ENCODE data around the gene CTDNEP1.

The CTDNEP1 gene

GRCh38 chr17:7234083-7234951 is 17.2 kb downstream of the CTDNEP1 start, which contains the start of gene DVL2:
Gene DVL2, minus strand, starts transcription at chr17:7234517. Its CDS starts 255 bp downstream, at chr17:7234262.
- peaks cover 47% of the 10 kb centered on the region for H3K36me3 ChIP-seq (ENCODE audit: insufficient read depth, low read depth, low read length)
- no peaks in the 10 kb centered on the region for H3K27me3 ChIP-seq (ENCODE audit: insufficient read depth, low read length)

DNA sequence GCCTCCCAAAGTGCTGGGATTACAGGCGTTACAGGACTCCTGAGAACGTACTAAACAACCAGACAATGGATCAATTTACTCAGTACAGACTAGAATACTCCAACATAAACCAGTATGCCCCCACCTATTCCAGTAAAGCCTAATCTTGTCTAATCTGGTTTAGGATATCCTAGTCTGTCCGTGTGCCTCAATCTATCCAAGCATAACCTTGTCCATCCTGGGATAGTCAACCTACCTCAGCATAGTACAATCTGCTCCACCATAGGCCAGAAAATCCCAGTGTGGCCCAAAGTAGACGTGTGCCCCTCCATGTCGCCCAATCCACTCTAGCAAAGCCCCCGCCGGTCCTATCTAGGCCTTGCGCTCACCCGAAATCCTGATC is 17.8 kb downstream of the CTDNEP1 start:
- Histone ChIP-seq H3K27me3 (ENCODE audit: insufficient read depth, low read length) (no peaks in the 10 kb centered on the region), H3K4me1 (ENCODE audit: insufficient read depth, low read length) (peaks cover 13% of the 10 kb centered on the region), H3K4me3 (ENCODE audit: low read length) (peak overlapping the region; percentile 100), H3K9me3 (ENCODE audit: insufficient read depth, low read depth, low read length) (no peaks in the 10 kb centered on the region), H3K27ac (ENCODE audit: low read length) (peak overlapping the region; percentile 10), H3K36me3 (ENCODE audit: insufficient read depth, low read depth, low read length) (peaks cover 53% of the 10 kb centered on the region), H3K9ac (ENCODE audit: low read depth, low read length) (peak overlapping the region; percentile 98)

More at GRCh38 chr17:7234083-7234951, 17.2 kb downstream of the CTDNEP1 start, which contains the start of gene DVL2:
- Histone ChIP-seq H3K4me3 (ENCODE audit: low read length) (peak within 1 kb of the TSS; percentile 100), H3K4me1 (ENCODE audit: insufficient read depth, low read length) (peaks cover 13% of the 10 kb centered on the region), H3K9me3 (ENCODE audit: insufficient read depth, low read depth, low read length) (no peaks in the 10 kb centered on the region), H3K9ac (ENCODE audit: low read depth, low read length) (peak within 1 kb of the TSS; percentile 98), H3K27ac (ENCODE audit: low read length) (peak within 1 kb of the TSS; percentile 82)

DNA sequence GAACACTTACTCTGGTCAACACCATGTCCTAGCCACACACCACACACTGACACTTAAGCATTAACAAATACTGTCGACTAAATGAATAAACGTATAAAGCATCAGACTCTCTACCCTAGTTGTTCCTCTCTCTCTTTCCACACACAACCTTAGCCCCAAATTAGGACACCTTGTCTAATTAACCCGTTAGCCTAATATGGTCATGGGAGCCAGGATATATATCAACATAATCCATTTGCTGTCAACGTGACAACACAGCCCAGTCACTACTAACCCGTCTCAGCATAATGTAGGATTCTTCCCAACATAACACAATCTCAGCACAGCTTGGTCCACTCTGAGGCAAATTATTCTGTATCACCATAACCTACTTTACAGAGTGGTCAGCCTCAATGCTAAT is 19.4 kb downstream of the CTDNEP1 start:
- peaks cover 9% of the 10 kb centered on the region for H3K4me1 ChIP-seq (ENCODE audit: insufficient read depth, low read length)
- H3K36me3 ChIP-seq (ENCODE audit: insufficient read depth, low read depth, low read length) = peaks cover 64% of the 10 kb centered on the region
- peak overlapping the region; percentile 12 for H3K4me3 ChIP-seq (ENCODE audit: low read length)
- no peak overlapping the region for H3K27ac ChIP-seq (ENCODE audit: low read length)
- no peaks in the 10 kb centered on the region for H3K27me3 ChIP-seq (ENCODE audit: insufficient read depth, low read length)
- H3K9me3 ChIP-seq (ENCODE audit: insufficient read depth, low read depth, low read length) = no peaks in the 10 kb centered on the region
- no peak overlapping the region for H3K9ac ChIP-seq (ENCODE audit: low read depth, low read length)

GRCh38 chr17:7229504-7229903 is 22.0 kb downstream of the CTDNEP1 start:
- H3K9ac ChIP-seq (ENCODE audit: low read depth, low read length) = no peak overlapping the region
- no peaks in the 10 kb centered on the region for H3K9me3 ChIP-seq (ENCODE audit: insufficient read depth, low read depth, low read length)
- no peaks in the 10 kb centered on the region for H3K27me3 ChIP-seq (ENCODE audit: insufficient read depth, low read length)
- no peak overlapping the region for H3K27ac ChIP-seq (ENCODE audit: low read length)
- H3K4me3 ChIP-seq (ENCODE audit: low read length) = no peak overlapping the region
- peaks cover under 1% of the 10 kb centered on the region; the same call in 1 of the 2 replicates for H3K4me1 ChIP-seq (ENCODE audit: insufficient read depth, low read length)
- peaks cover 64% of the 10 kb centered on the region for H3K36me3 ChIP-seq (ENCODE audit: insufficient read depth, low read depth, low read length)

DNA sequence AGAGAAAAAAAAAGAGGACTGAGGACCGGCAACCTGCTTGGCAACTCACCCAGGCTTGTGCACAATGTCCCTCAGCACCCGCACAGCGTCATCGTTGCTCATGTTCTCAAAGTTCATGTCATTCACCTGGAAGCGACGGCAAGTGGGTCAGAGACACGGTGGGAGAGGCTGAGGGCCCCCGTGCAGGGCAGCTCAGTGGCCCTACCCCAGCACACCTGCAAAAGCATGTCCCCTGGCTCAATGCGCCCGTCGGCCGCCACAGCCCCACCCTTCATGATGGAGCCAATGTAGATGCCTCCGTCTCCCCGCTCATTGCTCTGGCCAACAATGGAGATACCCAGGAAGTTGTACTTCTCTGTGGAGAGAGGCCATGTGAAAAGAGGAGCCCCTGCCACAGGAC is 22.6 kb downstream of the CTDNEP1 start:
- no peak overlapping the region for H3K9ac ChIP-seq (ENCODE audit: low read depth, low read length)
- no peak overlapping the region for H3K27ac ChIP-seq (ENCODE audit: low read length)
- H3K9me3 ChIP-seq (ENCODE audit: insufficient read depth, low read depth, low read length) = no peaks in the 10 kb centered on the region
- H3K36me3 ChIP-seq (ENCODE audit: insufficient read depth, low read depth, low read length) = peaks cover 69% of the 10 kb centered on the region
- no peak overlapping the region for H3K4me3 ChIP-seq (ENCODE audit: low read length)
- H3K4me1 ChIP-seq (ENCODE audit: insufficient read depth, low read length) = no peaks in the 10 kb centered on the region; the same call in 1 of the 2 replicates
- H3K27me3 ChIP-seq (ENCODE audit: insufficient read depth, low read length) = no peaks in the 10 kb centered on the region

DNA sequence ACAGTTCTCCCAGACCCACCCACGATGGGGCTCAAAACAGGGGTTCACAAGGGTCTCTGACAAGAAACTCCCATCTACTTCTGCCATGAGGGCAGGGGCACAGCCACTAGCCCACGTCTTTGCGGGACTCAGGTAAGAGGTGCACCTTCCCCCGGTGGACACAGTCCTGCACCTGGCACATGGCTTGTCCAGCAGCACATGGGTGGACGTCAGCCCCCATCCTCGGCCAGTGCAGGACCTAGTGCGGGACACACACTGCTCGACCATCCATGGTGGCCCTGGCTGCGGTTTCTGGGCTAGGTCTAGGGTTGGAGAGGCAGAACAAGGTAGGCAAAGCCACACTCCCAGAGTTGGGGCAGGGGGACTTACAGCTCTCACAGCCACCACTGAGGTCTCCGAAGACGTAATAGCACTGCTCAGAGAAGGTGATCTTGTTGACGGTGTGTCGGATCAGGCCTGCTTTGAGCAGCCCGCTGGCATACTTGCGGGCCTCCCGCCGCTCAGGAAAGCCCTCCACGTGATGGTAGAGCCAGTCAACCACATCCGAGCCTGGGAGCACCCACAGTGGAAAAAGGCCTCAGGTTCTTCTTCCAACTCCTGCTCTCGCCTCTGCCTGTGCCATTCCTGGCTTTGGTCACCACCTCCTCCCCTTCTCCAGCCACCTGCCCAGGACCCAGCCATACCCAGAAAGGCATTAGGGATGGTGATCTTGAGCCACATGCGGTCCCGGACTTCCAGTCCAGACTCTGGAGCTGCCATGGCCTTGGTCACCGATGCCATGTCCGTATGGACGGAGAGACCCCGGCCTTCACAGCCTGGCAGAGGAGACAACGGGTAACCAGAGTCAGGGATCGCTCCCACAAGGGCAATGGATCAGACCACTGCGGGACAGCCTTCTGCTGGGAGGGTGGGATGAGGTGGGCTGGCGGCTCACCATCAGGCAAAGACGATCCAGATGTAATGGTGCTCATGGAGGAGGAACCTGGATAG is 24.5 kb downstream of the CTDNEP1 start:
- H3K4me3 ChIP-seq (ENCODE audit: low read length) = no peak overlapping the region
- no peak overlapping the region for H3K27ac ChIP-seq (ENCODE audit: low read length)
- no peaks in the 10 kb centered on the region for H3K27me3 ChIP-seq (ENCODE audit: insufficient read depth, low read length)
- no peak overlapping the region for H3K9ac ChIP-seq (ENCODE audit: low read depth, low read length)
- H3K9me3 ChIP-seq (ENCODE audit: insufficient read depth, low read depth, low read length) = no peaks in the 10 kb centered on the region
- H3K36me3 ChIP-seq (ENCODE audit: insufficient read depth, low read depth, low read length) = peaks cover 88% of the 10 kb centered on the region
- no peaks in the 10 kb centered on the region; the same call in 1 of the 2 replicates for H3K4me1 ChIP-seq (ENCODE audit: insufficient read depth, low read length)

DNA sequence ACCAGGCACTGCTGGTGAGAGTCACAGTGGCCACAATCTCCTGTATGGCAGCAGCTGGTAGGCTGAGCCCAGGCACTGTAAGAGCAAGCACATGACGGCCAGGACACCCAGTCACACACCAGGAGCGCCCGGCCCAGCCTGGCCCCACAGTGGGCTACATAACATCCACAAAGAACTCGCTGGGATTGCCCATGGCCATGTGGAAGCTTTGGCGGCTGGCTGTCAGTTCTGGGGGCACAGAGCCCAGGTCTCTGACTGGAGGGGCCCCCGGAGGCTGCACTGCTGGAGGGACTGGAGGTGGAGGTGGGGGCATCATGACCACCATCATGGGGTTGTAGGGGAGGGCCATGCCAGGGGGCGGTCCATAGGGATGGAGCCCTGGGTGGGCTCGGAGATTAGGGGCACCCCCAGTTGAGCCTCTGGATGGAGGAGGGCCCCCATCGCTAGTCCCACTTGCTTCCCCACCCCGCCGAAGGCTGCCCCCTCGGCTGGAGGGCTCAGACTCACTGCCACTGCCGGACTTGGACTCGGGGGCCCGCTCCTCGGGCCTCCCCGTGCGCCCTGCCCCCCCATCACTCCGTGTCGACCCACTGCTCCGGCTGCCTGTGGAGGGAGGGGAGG is 25.7 kb downstream of the CTDNEP1 start:
- peaks cover 98% of the 10 kb centered on the region for H3K36me3 ChIP-seq (ENCODE audit: insufficient read depth, low read depth, low read length)
- H3K27me3 ChIP-seq (ENCODE audit: insufficient read depth, low read length) = no peaks in the 10 kb centered on the region
- H3K9me3 ChIP-seq (ENCODE audit: insufficient read depth, low read depth, low read length) = no peaks in the 10 kb centered on the region
- no peak overlapping the region for H3K4me3 ChIP-seq (ENCODE audit: low read length)
- no peaks in the 10 kb centered on the region for H3K4me1 ChIP-seq (ENCODE audit: insufficient read depth, low read length)
- no peak overlapping the region for H3K9ac ChIP-seq (ENCODE audit: low read depth, low read length)
- no peak overlapping the region for H3K27ac ChIP-seq (ENCODE audit: low read length)

DNA sequence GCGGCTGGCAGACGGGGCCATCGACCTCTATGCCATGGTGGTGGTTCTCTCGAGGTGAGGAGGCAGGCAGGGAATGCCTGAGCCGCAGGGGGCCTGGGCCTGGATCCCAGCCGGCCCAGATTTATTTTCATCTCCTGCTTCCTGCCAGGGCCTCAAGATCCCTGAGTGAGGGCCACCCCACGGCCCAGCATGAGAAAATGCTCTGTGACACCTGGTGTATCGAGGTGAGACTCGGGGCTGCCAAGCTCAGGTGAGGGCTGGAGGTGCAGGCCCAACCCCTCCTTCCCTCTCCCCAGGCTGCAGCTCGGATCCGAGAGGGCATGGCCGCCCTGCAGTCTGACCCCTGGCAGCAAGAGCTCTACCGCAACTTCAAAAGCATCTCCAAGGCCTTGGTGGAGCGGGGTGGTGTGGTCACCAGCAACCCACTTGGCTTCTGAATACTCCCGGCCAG is 26.8 kb downstream of the CTDNEP1 start:
- Histone ChIP-seq H3K4me1 (ENCODE audit: insufficient read depth, low read length) (no peaks in the 10 kb centered on the region), H3K27me3 (ENCODE audit: insufficient read depth, low read length) (no peaks in the 10 kb centered on the region), H3K27ac (ENCODE audit: low read length) (no peak overlapping the region), H3K9me3 (ENCODE audit: insufficient read depth, low read depth, low read length) (no peaks in the 10 kb centered on the region), H3K9ac (ENCODE audit: low read depth, low read length) (no peak overlapping the region), H3K36me3 (ENCODE audit: insufficient read depth, low read depth, low read length) (peaks cover 87% of the 10 kb centered on the region), H3K4me3 (ENCODE audit: low read length) (no peak overlapping the region)

GRCh38 chr17:7224110-7224509 is 27.4 kb downstream of the CTDNEP1 start:
- Histone ChIP-seq H3K9me3 (ENCODE audit: insufficient read depth, low read depth, low read length) (no peaks in the 10 kb centered on the region), H3K4me3 (ENCODE audit: low read length) (no peak overlapping the region), H3K9ac (ENCODE audit: low read depth, low read length) (no peak overlapping the region), H3K36me3 (ENCODE audit: insufficient read depth, low read depth, low read length) (peaks cover 81% of the 10 kb centered on the region), H3K27me3 (ENCODE audit: insufficient read depth, low read length) (no peaks in the 10 kb centered on the region; the same call in 1 of the 2 replicates), H3K4me1 (ENCODE audit: insufficient read depth, low read length) (0 out of 2 replicates have a peak, but pooled peaks cover 4% of the 10 kb centered on the region), H3K27ac (ENCODE audit: low read length) (no peak overlapping the region)

GRCh38 chr17:7223375-7223774 is 28.2 kb downstream of the CTDNEP1 start:
- H3K27ac ChIP-seq (ENCODE audit: low read length) = no peak overlapping the region
- H3K27me3 ChIP-seq (ENCODE audit: insufficient read depth, low read length) = no peaks in the 10 kb centered on the region; the same call in 1 of the 2 replicates
- H3K4me1 ChIP-seq (ENCODE audit: insufficient read depth, low read length) = peaks cover 8% of the 10 kb centered on the region; the same call in 1 of the 2 replicates
- H3K9me3 ChIP-seq (ENCODE audit: insufficient read depth, low read depth, low read length) = no peaks in the 10 kb centered on the region
- H3K4me3 ChIP-seq (ENCODE audit: low read length) = no peak overlapping the region
- peaks cover 74% of the 10 kb centered on the region for H3K36me3 ChIP-seq (ENCODE audit: insufficient read depth, low read depth, low read length)
- H3K9ac ChIP-seq (ENCODE audit: low read depth, low read length) = no peak overlapping the region

GRCh38 chr17:7222972-7223292 is 28.6 kb downstream of the CTDNEP1 start:
- H3K27ac ChIP-seq (ENCODE audit: low read length) = no peak overlapping the region
- peaks cover 13% of the 10 kb centered on the region; the same call in 1 of the 2 replicates for H3K4me1 ChIP-seq (ENCODE audit: insufficient read depth, low read length)
- no peak overlapping the region for H3K4me3 ChIP-seq (ENCODE audit: low read length)
- no peak overlapping the region for H3K9ac ChIP-seq (ENCODE audit: low read depth, low read length)
- peaks cover 70% of the 10 kb centered on the region for H3K36me3 ChIP-seq (ENCODE audit: insufficient read depth, low read depth, low read length)
- H3K9me3 ChIP-seq (ENCODE audit: insufficient read depth, low read depth, low read length) = no peaks in the 10 kb centered on the region
- H3K27me3 ChIP-seq (ENCODE audit: insufficient read depth, low read length) = no peaks in the 10 kb centered on the region; the same call in 1 of the 2 replicates
